MG63 (cell line): ENCODE measurements around the gene TMEM108. TPM values are rescaled to one million over a fixed set of nuclear protein-coding genes. Genes with fewer than 3 reads are reported as not detected.

Experiments used
- DNase-seq: peaks from one replicate; pipeline ENCODE4 v3.0.0-alpha.2; 2020
- H3K27me3 ChIP-seq: fragments of 250-450 bp; sonication (Bioruptor Pico); 2 replicates; pipeline ENCODE4 v1.5.1; 2020; ENCODE audit warnings: mild to moderate bottlenecking, moderate library complexity
- H3K36me3 ChIP-seq: fragments of 250-450 bp; sonication (Bioruptor Pico); 2 replicates; pipeline ENCODE4 v1.5.1; 2020; ENCODE audit warnings: mild to moderate bottlenecking, moderate library complexity
- H3K4me3 ChIP-seq: fragments of 250-450 bp; sonication (Bioruptor Pico); 2 replicates; pipeline ENCODE4 v1.5.1; 2020; ENCODE audit warnings: mild to moderate bottlenecking, moderate library complexity
- H3K9me3 ChIP-seq: fragments of 250-450 bp; sonication (Bioruptor Pico); 2 replicates; pipeline ENCODE4 v1.5.1; 2020; ENCODE audit warnings: mild to moderate bottlenecking, moderate library complexity
- total RNA-seq: library from RNA; depleted of rRNA; stranded (reverse); fragments of >200 nt; shearing (Covaris generic); gene quantifications from 2 replicates; pipeline ENCODE4 v1.2.3, GENCODE V29; 2014; ENCODE audit warnings: low replicate concordance

The TMEM108 gene
- total RNA-seq, 1 experiment from 2014 or later, result 0.79 TPM

GRCh38 chr3:133089906-133090485 lies 51.8 kb downstream of the TMEM108 start:
- Histone ChIP-seq H3K27me3 (no peaks in the 10 kb centered on the region), H3K9me3 (no peaks in the 10 kb centered on the region), H3K36me3 (no peaks in the 10 kb centered on the region), H3K4me3 (no peak overlapping the region)
- no peak for DNase-seq

DNA sequence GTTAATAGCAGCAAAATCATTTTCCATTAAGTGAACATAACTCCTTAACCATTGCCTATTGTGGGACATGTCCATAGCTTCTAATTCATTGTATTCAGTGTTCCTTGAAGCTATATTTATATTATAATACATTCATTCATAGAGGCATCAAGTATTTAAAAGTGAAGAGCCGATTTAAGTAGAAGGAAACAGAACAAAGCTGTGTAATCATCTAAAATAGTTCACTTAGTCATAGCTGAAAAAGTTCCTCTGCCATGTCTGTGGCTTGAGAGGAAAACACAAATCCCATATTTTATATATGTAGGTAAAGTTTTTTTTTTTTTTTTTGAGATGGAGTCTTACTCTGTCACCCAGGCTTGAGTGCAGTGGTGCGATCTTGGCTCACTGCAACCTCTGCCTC lies 54.5 kb downstream of the TMEM108 start:
- Histone ChIP-seq H3K4me3 (no peak overlapping the region), H3K9me3 (no peaks in the 10 kb centered on the region), H3K27me3 (no peaks in the 10 kb centered on the region), H3K36me3 (no peaks in the 10 kb centered on the region)
- no peak for DNase-seq

DNA sequence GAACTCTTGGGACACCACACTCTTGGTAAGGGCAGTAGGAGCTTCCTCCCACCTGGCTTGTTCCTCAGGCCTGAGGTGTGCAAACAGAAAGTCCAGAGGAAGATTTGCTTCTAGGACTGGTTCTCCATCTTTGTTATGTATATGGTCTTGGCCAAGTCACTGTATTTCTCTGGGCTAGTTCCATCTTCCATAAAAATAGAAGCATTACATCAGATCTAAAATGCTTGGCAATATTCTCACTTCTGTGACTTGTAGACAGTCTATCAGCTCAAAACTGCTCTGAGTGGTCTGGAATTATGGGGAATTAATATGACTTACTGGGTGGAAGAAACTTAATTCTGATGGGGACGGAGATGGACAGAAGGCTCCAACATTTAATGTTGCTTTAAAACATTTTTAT lies 55.2 kb downstream of the TMEM108 start:
- no peaks in the 10 kb centered on the region for H3K27me3 ChIP-seq
- no peaks in the 10 kb centered on the region for H3K36me3 ChIP-seq
- H3K4me3 ChIP-seq, result no peak overlapping the region
- no peaks in the 10 kb centered on the region for H3K9me3 ChIP-seq
- DNase-seq, result no peak

DNA sequence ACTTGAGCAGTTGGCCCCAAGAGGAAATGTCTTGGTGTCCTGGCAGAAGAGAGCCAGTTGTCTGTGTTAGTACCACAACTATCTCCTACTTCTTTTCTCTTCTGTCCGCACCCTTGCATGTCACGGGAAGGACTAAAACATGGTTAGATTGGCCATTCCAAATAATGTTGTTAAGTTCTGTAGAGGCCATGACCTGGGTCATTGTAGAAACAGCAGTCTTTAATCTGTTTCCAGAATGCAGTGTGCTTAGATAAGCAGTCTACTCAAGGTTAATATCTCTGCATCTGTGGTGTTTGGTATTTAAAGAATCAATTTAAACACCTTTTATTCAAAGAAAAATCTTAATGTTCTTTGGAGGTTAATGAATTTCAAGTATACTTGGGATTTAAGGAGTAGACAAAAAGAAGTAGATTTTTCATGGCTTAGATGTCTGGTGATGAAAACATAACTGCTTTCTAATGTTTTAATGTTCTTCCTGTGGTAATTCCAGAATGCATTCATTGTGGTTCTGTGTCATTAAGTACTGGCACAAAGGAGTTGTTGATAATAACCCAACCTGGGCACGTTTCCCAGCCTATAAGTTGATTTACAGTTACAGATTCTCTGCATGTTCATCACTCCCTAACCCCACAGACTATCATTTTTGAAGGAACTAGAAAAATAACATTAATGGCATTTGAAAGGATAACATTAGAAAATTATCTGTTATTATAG lies 58.9 kb downstream of the TMEM108 start:
- Histone ChIP-seq H3K9me3 (no peaks in the 10 kb centered on the region), H3K4me3 (no peak overlapping the region), H3K36me3 (no peaks in the 10 kb centered on the region), H3K27me3 (no peaks in the 10 kb centered on the region)
- DNase-seq, result peak; percentile 54

- Histone ChIP-seq H3K36me3 (no peaks in the 10 kb centered on the region), H3K27me3 (no peaks in the 10 kb centered on the region), H3K9me3 (no peaks in the 10 kb centered on the region), H3K4me3 (no peak overlapping the region)
- no peak for DNase-seq
Measured at GRCh38 chr3:133103706-133104105, 65.5 kb downstream of the TMEM108 start.

DNA sequence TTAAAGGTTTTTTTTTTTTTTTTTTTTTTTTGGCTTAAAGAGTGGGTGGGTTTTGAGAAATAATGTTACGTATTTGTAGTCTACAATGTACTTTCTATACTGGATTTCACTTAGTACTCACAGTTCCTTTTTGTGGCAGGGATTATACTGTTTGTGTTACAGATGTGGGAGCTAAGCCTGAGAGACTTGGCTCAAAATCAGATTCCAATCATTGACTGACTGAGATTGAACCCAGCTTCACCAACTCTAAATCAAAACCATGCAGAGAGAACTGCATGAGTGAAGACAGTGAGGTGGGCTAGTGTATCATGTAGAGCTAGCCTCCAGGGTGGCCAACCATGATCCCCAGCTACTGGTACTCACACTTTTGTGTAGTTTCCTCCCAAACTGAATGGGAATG lies 68.0 kb downstream of the TMEM108 start:
- Histone ChIP-seq H3K36me3 (no peaks in the 10 kb centered on the region), H3K9me3 (no peaks in the 10 kb centered on the region)
- DNase-seq, result no peak

GRCh38 chr3:133112666-133113065 lies 74.5 kb downstream of the TMEM108 start:
- no peaks in the 10 kb centered on the region; the same call in 1 of the 2 replicates for H3K27me3 ChIP-seq
- no peak overlapping the region for H3K4me3 ChIP-seq
- no peaks in the 10 kb centered on the region for H3K36me3 ChIP-seq
- no peak for DNase-seq
- H3K9me3 ChIP-seq, result no peaks in the 10 kb centered on the region

More for the DNA sequence above, 68.0 kb downstream of the TMEM108 start:
- Histone ChIP-seq H3K4me3 (no peak overlapping the region), H3K27me3 (no peaks in the 10 kb centered on the region)

GRCh38 chr3:133113526-133113925 lies 75.3 kb downstream of the TMEM108 start:
- DNase-seq, result peak; percentile 55
- no peaks in the 10 kb centered on the region for H3K36me3 ChIP-seq
- no peak overlapping the region for H3K4me3 ChIP-seq
- no peaks in the 10 kb centered on the region for H3K9me3 ChIP-seq
- H3K27me3 ChIP-seq, result no peaks in the 10 kb centered on the region; the same call in 1 of the 2 replicates

GRCh38 chr3:133113927-133114597 lies 75.9 kb downstream of the TMEM108 start:
- Histone ChIP-seq H3K4me3 (no peak overlapping the region), H3K9me3 (no peaks in the 10 kb centered on the region), H3K27me3 (no peaks in the 10 kb centered on the region; the same call in 1 of the 2 replicates), H3K36me3 (no peaks in the 10 kb centered on the region)
- DNase-seq, result no peak

GRCh38 chr3:133115176-133115575 lies 77.0 kb downstream of the TMEM108 start:
- DNase-seq, result no peak
- Histone ChIP-seq H3K9me3 (no peaks in the 10 kb centered on the region), H3K4me3 (no peak overlapping the region), H3K27me3 (no peaks in the 10 kb centered on the region; the same call in 1 of the 2 replicates), H3K36me3 (no peaks in the 10 kb centered on the region)

DNA sequence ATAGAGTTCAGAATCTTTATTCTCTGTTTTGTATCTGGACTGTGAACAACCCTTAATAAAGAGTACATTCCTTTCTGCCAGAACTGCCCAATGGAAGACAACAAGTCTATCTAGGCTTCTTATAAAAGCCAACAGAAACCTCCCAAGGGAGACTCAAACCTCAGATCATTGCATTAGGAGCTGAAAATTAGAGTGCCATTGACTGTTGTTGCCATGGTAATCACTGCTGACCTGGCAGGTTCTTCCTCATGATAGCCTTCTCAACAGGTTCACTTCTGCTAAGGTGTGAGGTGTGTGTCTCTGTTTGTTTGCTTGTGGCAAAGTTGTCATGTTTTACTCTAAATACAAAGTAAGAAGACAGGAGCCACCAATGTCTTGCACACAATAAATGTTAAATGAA lies 79.2 kb downstream of the TMEM108 start:
- no peak overlapping the region for H3K4me3 ChIP-seq
- no peak for DNase-seq

DNA sequence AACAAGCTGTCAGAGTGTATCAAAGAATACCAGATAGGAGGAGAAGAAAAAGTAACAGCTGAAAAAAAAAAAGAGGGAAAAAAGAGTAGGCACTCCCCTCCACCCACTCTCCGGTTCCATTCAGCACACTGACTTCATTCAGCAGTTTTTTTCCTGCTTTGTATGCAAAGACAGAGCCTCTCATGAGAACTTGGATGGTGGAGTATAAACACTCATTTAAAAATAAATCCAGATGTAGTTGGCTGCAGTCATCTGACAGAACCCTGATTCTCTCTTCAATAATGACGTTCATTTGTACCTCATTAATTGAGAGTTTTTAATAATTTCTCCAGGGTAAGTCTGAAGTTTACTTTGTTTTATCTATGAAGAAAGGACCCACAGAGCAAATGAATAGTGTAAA lies 81.0 kb downstream of the TMEM108 start:
- no peaks in the 10 kb centered on the region for H3K36me3 ChIP-seq
- no peaks in the 10 kb centered on the region for H3K9me3 ChIP-seq
- no peaks in the 10 kb centered on the region; the same call in none of the 2 replicates for H3K27me3 ChIP-seq
- no peak for DNase-seq
- no peak overlapping the region for H3K4me3 ChIP-seq

More for the DNA sequence above, 79.2 kb downstream of the TMEM108 start:
- Histone ChIP-seq H3K36me3 (no peaks in the 10 kb centered on the region), H3K9me3 (no peaks in the 10 kb centered on the region), H3K27me3 (no peaks in the 10 kb centered on the region; the same call in none of the 2 replicates)

DNA sequence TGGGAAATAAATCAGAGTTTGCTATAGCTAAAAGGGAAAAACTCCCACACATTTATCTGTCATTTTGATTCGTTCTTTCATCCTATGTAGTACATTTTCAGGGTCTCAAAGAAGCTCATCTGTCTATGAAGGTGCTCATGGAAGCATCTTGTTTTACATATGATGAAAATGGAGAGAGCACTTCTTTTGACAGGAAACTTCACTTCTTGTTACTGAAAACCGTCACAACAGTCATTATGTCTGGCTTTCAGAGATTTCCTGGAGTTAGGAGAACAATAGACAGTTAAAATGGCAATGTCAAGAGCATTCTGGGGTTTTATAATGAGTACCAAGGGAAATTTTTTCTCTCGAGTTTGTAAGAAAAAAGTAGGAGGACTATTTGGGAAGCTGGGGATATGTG lies 83.3 kb downstream of the TMEM108 start:
- H3K27me3 ChIP-seq, result no peaks in the 10 kb centered on the region; the same call in none of the 2 replicates
- H3K36me3 ChIP-seq, result no peaks in the 10 kb centered on the region
- DNase-seq, result no peak
- no peaks in the 10 kb centered on the region for H3K9me3 ChIP-seq
- H3K4me3 ChIP-seq, result no peak overlapping the region

- no peak for DNase-seq
- Histone ChIP-seq H3K4me3 (no peak overlapping the region), H3K36me3 (no peaks in the 10 kb centered on the region)
Measured at GRCh38 chr3:133123636-133124035, 85.4 kb downstream of the TMEM108 start.

GRCh38 chr3:133124511-133124910 lies 86.3 kb downstream of the TMEM108 start:
- Histone ChIP-seq H3K9me3 (no peaks in the 10 kb centered on the region), H3K27me3 (no peaks in the 10 kb centered on the region; the same call in none of the 2 replicates), H3K36me3 (no peaks in the 10 kb centered on the region), H3K4me3 (no peak overlapping the region)
- no peak for DNase-seq

More at GRCh38 chr3:133123636-133124035, 85.4 kb downstream of the TMEM108 start:
- Histone ChIP-seq H3K9me3 (no peaks in the 10 kb centered on the region), H3K27me3 (no peaks in the 10 kb centered on the region; the same call in none of the 2 replicates)

DNA sequence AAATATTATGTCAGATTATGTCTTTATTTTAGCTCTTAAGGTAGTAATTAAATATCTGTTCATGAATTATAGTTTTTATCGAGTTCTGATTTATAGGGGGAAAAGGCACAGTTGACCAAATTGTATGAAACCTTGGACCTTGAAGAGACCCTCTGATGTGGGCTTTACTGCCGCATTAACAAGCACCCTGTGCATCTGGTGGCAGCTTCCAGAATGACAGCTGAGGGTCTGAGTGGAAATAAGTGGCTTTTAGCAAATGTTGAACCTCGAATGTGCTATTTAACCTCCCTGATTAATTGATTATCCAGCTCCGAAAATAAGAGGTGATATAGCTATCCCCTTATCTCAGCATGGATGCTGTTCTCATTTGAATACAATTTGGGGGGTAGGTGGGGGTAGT lies 87.0 kb downstream of the TMEM108 start:
- no peak for DNase-seq
- H3K27me3 ChIP-seq, result no peaks in the 10 kb centered on the region; the same call in none of the 2 replicates
- H3K9me3 ChIP-seq, result no peaks in the 10 kb centered on the region
- no peaks in the 10 kb centered on the region for H3K36me3 ChIP-seq
- no peak overlapping the region for H3K4me3 ChIP-seq

DNA sequence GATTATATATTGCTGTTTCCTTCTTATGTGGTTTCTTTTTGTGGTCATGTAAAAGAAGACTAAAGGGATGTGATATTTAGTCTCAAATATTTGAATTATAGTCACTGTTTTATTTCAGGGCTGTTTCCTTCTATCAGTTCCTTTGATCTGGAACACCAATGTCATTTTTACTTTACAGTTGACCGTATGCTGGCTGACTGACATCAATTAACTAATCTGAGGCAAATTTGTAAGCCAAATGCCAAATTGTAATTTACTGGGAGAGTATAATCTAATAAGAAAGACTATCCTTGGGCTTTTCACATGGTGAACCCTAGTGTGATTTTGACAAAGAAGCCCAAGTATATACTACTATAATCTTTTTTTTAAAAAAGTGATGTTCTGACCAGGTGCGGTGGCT lies 87.6 kb downstream of the TMEM108 start:
- Histone ChIP-seq H3K27me3 (no peaks in the 10 kb centered on the region; the same call in none of the 2 replicates), H3K9me3 (no peaks in the 10 kb centered on the region), H3K4me3 (no peak overlapping the region), H3K36me3 (no peaks in the 10 kb centered on the region)
- no peak for DNase-seq
